H9 (cell line): Measurements from ENCODE around the gene FGF6. TPM values are rescaled to one million over a fixed set of nuclear protein-coding genes. Genes with fewer than 3 reads are reported as not detected.

ENCODE experiments used
- DNase-seq: peaks from one replicate; pipeline ENCODE4 v3.0.0-alpha.2; 2017
- H2AFZ ChIP-seq: one replicate; pipeline ENCODE4 v1.6.1; 2013; ENCODE audit warnings: mild to moderate bottlenecking, low read length, control low read depth, moderate library complexity
- H2AK5ac ChIP-seq: 2 replicates; pipeline ENCODE4 v1.6.1; 2013; ENCODE audit warnings: low read length, control low read depth, mixed read lengths; ENCODE audit not compliant: insufficient read length
- H2BK120ac ChIP-seq: one replicate; pipeline ENCODE4 v1.6.1; 2013; ENCODE audit warnings: low read depth, mild to moderate bottlenecking, low read length, control low read depth, inconsistent platforms; ENCODE audit not compliant: poor library complexity, severe bottlenecking
- H2BK12ac ChIP-seq: 2 replicates; pipeline ENCODE4 v1.6.1; 2013; ENCODE audit warnings: low read length, control low read depth, mixed read lengths, low read depth; ENCODE audit not compliant: insufficient read length
- H2BK15ac ChIP-seq: 2 replicates; pipeline ENCODE4 v1.6.1; 2013; ENCODE audit warnings: low read depth, low read length, control low read depth
- H2BK20ac ChIP-seq: one replicate; pipeline ENCODE4 v1.6.1; 2013; ENCODE audit warnings: low read depth, mild to moderate bottlenecking, low read length, control low read depth, inconsistent platforms; ENCODE audit not compliant: poor library complexity, severe bottlenecking
- H2BK5ac ChIP-seq: 2 replicates; pipeline ENCODE4 v1.6.1; 2013; ENCODE audit warnings: low read length, control low read depth, mixed read lengths; ENCODE audit not compliant: insufficient read length
- H3K14ac ChIP-seq: 2 replicates; pipeline ENCODE4 v1.6.1; 2013; ENCODE audit warnings: low read length, control low read depth; ENCODE audit not compliant: insufficient read depth
- H3K18ac ChIP-seq: 2 replicates; pipeline ENCODE4 v1.6.1; 2013; ENCODE audit warnings: low read depth, mild to moderate bottlenecking, mixed read lengths, low read length, control low read depth; ENCODE audit not compliant: insufficient read length
- H3K23ac ChIP-seq: 2 replicates; pipeline ENCODE4 v1.6.1; 2013; ENCODE audit warnings: low read length, control low read depth, mixed read lengths, low read depth; ENCODE audit not compliant: insufficient read length
- H3K23me2 ChIP-seq: 2 replicates; pipeline ENCODE4 v1.6.1; 2013; ENCODE audit warnings: low read depth, mild to moderate bottlenecking, mixed read lengths, low read length, control low read depth; ENCODE audit not compliant: insufficient read length, poor library complexity, severe bottlenecking
- H3K27ac ChIP-seq: 2 replicates; pipeline ENCODE4 v1.5.1; 2013; ENCODE audit warnings: low read length, control low read depth, mixed read lengths, low read depth; ENCODE audit not compliant: insufficient read length
- H3K27me3 ChIP-seq: 2 replicates; pipeline ENCODE4 v1.6.1; 2013; ENCODE audit warnings: low read length, control low read depth, inconsistent platforms; ENCODE audit not compliant: insufficient read depth
- H3K4ac ChIP-seq: 2 replicates; pipeline ENCODE4 v1.6.1; 2013; ENCODE audit warnings: low read depth, mild to moderate bottlenecking, control low read depth, inconsistent platforms, low read length, moderate library complexity
- H3K4me1 ChIP-seq: 2 replicates; pipeline ENCODE4 v1.6.1; 2013; ENCODE audit warnings: low read length, control low read depth, inconsistent platforms; ENCODE audit not compliant: insufficient read depth
- H3K4me2 ChIP-seq: 2 replicates; pipeline ENCODE4 v1.6.1; 2013; ENCODE audit warnings: low read length, control low read depth, mixed read lengths; ENCODE audit not compliant: insufficient read length, insufficient read depth
- H3K56ac ChIP-seq: 2 replicates; pipeline ENCODE4 v1.6.1; 2013; ENCODE audit warnings: low read depth, mild to moderate bottlenecking, mixed read lengths, low read length, control low read depth; ENCODE audit not compliant: insufficient read length
- H3K79me1 ChIP-seq: 2 replicates; pipeline ENCODE4 v1.6.1; 2013; ENCODE audit warnings: low read depth, mild to moderate bottlenecking, moderate library complexity, low read length, control low read depth, inconsistent platforms; ENCODE audit not compliant: insufficient read depth, poor library complexity, severe bottlenecking
- H3K79me2 ChIP-seq: 2 replicates; pipeline ENCODE4 v1.6.1; 2013; ENCODE audit warnings: low read length, control low read depth, inconsistent platforms; ENCODE audit not compliant: insufficient read depth
- H3K9ac ChIP-seq: 2 replicates; pipeline ENCODE4 v1.6.1; 2013; ENCODE audit warnings: low read length, control low read depth, mixed read lengths; ENCODE audit not compliant: insufficient read length; ENCODE audit errors: extremely low read depth
- H3K9me3 ChIP-seq: one replicate; pipeline ENCODE4 v1.6.1; 2013; ENCODE audit warnings: low read depth, low read length, inconsistent platforms; ENCODE audit not compliant: control insufficient read depth
- H3T11ph ChIP-seq: one replicate; pipeline ENCODE4 v1.6.1; 2013; ENCODE audit warnings: mild to moderate bottlenecking, low read length, control low read depth, inconsistent platforms
- H4K20me1 ChIP-seq: one replicate; pipeline ENCODE4 v1.6.1; 2013; ENCODE audit not compliant: control insufficient read depth, insufficient read length, insufficient read depth
- H4K5ac ChIP-seq: 2 replicates; pipeline ENCODE4 v1.6.1; 2013; ENCODE audit warnings: low read depth, mild to moderate bottlenecking, mixed read lengths, low read length, control low read depth; ENCODE audit not compliant: insufficient read length
- H4K8ac ChIP-seq: replicated peaks from 2 replicates; pipeline ENCODE4 v1.6.1; 2013; ENCODE audit warnings: low read length, control low read depth, mixed read lengths, low read depth; ENCODE audit not compliant: insufficient read length
- H4K91ac ChIP-seq: 2 replicates; pipeline ENCODE4 v1.6.1; 2013; ENCODE audit warnings: low read depth, mild to moderate bottlenecking, moderate library complexity, mixed read lengths, low read length, control low read depth; ENCODE audit not compliant: insufficient read length
- H3K27ac Mint-ChIP-seq, 3 experiments: 2 replicates in 2 of 3; 3 replicates in 1 of 3; pipeline ENCODE4 v1.8.0; 2020 to 2021; ENCODE audit warnings: mixed read lengths in 3 of 3, mild to moderate bottlenecking in 1 of 3, moderate library complexity in 1 of 3
- H3K27me3 Mint-ChIP-seq: 2 replicates; pipeline ENCODE4 v1.8.0; 2021; ENCODE audit warnings: low read depth, mild to moderate bottlenecking, moderate library complexity, mixed read lengths
- H3K36me3 Mint-ChIP-seq, 3 experiments: 2 replicates in 2 of 3; 3 replicates in 1 of 3; pipeline ENCODE4 v1.8.0; 2020 to 2021; ENCODE audit warnings: low read depth in 3 of 3, mixed read lengths in 3 of 3; ENCODE audit not compliant: insufficient read depth in 1 of 3
- H3K4me1 Mint-ChIP-seq, 2 experiments: 2 replicates each; pipeline ENCODE4 v1.8.0; 2020; ENCODE audit warnings: mixed read lengths in 2 of 2
- H3K4me3 Mint-ChIP-seq, 2 experiments: 2 replicates in 1 of 2; 3 replicates in 1 of 2; pipeline ENCODE4 v1.8.0; 2020 to 2021; ENCODE audit warnings: mild to moderate bottlenecking in 2 of 2, mixed read lengths in 2 of 2, moderate library complexity in 1 of 2
- H3K9me3 Mint-ChIP-seq, 2 experiments: 2 replicates in 1 of 2; 3 replicates in 1 of 2; pipeline ENCODE4 v1.8.0; 2020; ENCODE audit warnings: mild to moderate bottlenecking in 2 of 2, mixed read lengths in 2 of 2, moderate library complexity in 1 of 2
- WGBS: extraction: QIAGEN DNeasy Blood & Tissue Kit; methylation state at CpG from one replicate; pipeline ENCODE4 v1.1.7; 2013; ENCODE audit warnings: missing lambda C conversion rate, low lambda C conversion rate, mixed read lengths; ENCODE audit not compliant: insufficient read length; ENCODE audit errors: extremely low coverage; 5-methylcytosine and 5-hydroxymethylcytosine counted together
- total RNA-seq: library from RNA; stranded (reverse); gene quantifications from 2 replicates; pipeline ENCODE4 v1.2.1, GENCODE V29; 2021
- TF ChIP-seq, protein P1 (sequence below): fragments of 200-600 bp; sonication (generic); conservative IDR thresholded peaks from 3 replicates; pipeline ENCODE4 v1.8.0; 2021; ENCODE audit warnings: antibody characterized with exemption, mild to moderate bottlenecking

The FGF6 gene
- total RNA-seq, 1 experiment from 2014 or later = not detected

DNA sequence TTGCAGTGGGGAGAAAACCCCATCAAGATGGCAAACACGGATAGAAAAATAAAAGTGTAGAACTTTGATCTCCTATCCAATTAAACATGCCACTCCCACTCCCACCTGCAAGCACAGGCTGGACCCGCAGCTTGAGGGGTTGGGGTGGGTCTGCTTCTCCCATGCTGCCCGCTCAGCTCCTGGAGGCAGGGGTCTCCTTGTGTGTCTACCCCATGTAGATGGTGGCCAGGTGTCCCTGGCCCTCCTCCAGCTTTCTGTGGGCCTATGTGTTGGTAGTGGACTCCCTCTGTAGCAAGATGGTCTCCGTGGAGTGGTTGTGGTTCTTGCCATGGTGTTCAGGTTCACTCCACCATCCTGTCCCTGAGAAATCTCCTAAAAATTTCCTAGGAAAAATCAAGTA is 42.6 kb downstream of the FGF6 start:
- peaks cover 10 to 13% of the 10 kb centered on the region in 2 experiments for H3K9me3 Mint-ChIP-seq
- no peak overlapping the region for H4K8ac ChIP-seq
- no peak overlapping the region for H2BK120ac ChIP-seq
- no peak overlapping the region for H2BK5ac ChIP-seq
- H3K4ac ChIP-seq = no peak overlapping the region
- no peak overlapping the region for H4K91ac ChIP-seq
- H3K27me3 Mint-ChIP-seq = peaks cover 3% of the 10 kb centered on the region; the same call in 1 of the 2 replicates
- H3K9me3 ChIP-seq = no peaks in the 10 kb centered on the region
- no peaks in the 10 kb centered on the region for H3K4me1 ChIP-seq
- DNase-seq = no peak
- no peak overlapping the region for H2BK15ac ChIP-seq
- H3K27ac Mint-ChIP-seq = no peak overlapping the region
- H3K27ac ChIP-seq = no peak overlapping the region
- H3K36me3 Mint-ChIP-seq = peaks cover 0 to 8% (median 0%) of the 10 kb centered on the region in 3 experiments; a peak in 1 of 7 replicates
- no peaks in the 10 kb centered on the region for H4K20me1 ChIP-seq
- no peak overlapping the region for H3K18ac ChIP-seq
- no peaks in the 10 kb centered on the region for H3K23me2 ChIP-seq
- no CpG with 5 or more reads among the region's 4 CpGs for WGBS
- TF ChIP-seq, protein P1, sequence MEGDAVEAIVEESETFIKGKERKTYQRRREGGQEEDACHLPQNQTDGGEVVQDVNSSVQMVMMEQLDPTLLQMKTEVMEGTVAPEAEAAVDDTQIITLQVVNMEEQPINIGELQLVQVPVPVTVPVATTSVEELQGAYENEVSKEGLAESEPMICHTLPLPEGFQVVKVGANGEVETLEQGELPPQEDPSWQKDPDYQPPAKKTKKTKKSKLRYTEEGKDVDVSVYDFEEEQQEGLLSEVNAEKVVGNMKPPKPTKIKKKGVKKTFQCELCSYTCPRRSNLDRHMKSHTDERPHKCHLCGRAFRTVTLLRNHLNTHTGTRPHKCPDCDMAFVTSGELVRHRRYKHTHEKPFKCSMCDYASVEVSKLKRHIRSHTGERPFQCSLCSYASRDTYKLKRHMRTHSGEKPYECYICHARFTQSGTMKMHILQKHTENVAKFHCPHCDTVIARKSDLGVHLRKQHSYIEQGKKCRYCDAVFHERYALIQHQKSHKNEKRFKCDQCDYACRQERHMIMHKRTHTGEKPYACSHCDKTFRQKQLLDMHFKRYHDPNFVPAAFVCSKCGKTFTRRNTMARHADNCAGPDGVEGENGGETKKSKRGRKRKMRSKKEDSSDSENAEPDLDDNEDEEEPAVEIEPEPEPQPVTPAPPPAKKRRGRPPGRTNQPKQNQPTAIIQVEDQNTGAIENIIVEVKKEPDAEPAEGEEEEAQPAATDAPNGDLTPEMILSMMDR = no peak
- no peak overlapping the region for H2AFZ ChIP-seq
- no peaks in the 10 kb centered on the region; the same call in 1 of the 2 replicates for H3K27me3 ChIP-seq
- H3K4me3 Mint-ChIP-seq = no peak overlapping the region
- no peak overlapping the region for H3K23ac ChIP-seq
- H3K14ac ChIP-seq = no peak overlapping the region
- no peak overlapping the region for H2AK5ac ChIP-seq
- no peaks in the 10 kb centered on the region for H3K79me2 ChIP-seq
- H3K79me1 ChIP-seq = no peaks in the 10 kb centered on the region
- no peak overlapping the region for H2BK20ac ChIP-seq
- H3K4me1 Mint-ChIP-seq = peaks cover 3 to 6% of the 10 kb centered on the region in 2 experiments; a peak in 3 of 4 replicates
- H3K4me2 ChIP-seq = no peak overlapping the region
- H3T11ph ChIP-seq = no peak overlapping the region
- no peak overlapping the region for H3K56ac ChIP-seq
- no peak overlapping the region for H4K5ac ChIP-seq
- H2BK12ac ChIP-seq = no peak overlapping the region
- no peak overlapping the region for H3K9ac ChIP-seq
